GM23338 (cell line): Measurements from ENCODE around the gene NLN. TPM values are rescaled to one million over a fixed set of nuclear protein-coding genes. Genes with fewer than 3 reads are reported as not detected.

Experiments
- ATAC-seq: fragments of 200-7000 bp; cut with Tn5 transposase; 3 replicates; pipeline ENCODE4 v1.9.1; 2020
- DNase-seq: peaks from one replicate; pipeline ENCODE4 v3.0.0-alpha.2; 2015; ENCODE audit warnings: low spot score
- H2AFZ ChIP-seq: fragments of 200-600 bp; sonication (generic); 2 replicates; pipeline ENCODE4 v1.8.0; 2016; ENCODE audit warnings: antibody characterized with exemption, mild to moderate bottlenecking, moderate library complexity
- H3F3A ChIP-seq: fragments of 200-600 bp; sonication (generic); replicated peaks from 2 replicates; pipeline ENCODE4 v1.8.0; 2017; ENCODE audit warnings: antibody characterized with exemption, mixed run types, low read depth
- H3K27ac ChIP-seq: fragments of 200-600 bp; sonication (generic); 2 replicates; pipeline ENCODE4 v1.6.1; 2016; ENCODE audit warnings: low read depth
- H3K27me3 ChIP-seq: fragments of 200-600 bp; sonication (generic); 2 replicates; pipeline ENCODE4 v1.8.0; 2016; ENCODE audit warnings: mild to moderate bottlenecking, mixed run types, moderate library complexity; ENCODE audit not compliant: insufficient read depth
- H3K36me3 ChIP-seq: fragments of 200-600 bp; sonication (generic); 2 replicates; pipeline ENCODE4 v1.8.0; 2016; ENCODE audit warnings: mild to moderate bottlenecking; ENCODE audit not compliant: insufficient read depth
- H3K4me1 ChIP-seq: fragments of 200-600 bp; sonication (generic); 2 replicates; pipeline ENCODE4 v1.8.0; 2016; ENCODE audit warnings: mild to moderate bottlenecking, moderate library complexity; ENCODE audit not compliant: insufficient read depth
- H3K4me2 ChIP-seq: fragments of 200-600 bp; sonication (generic); 2 replicates; pipeline ENCODE4 v1.7.1; 2017; ENCODE audit warnings: mixed run types
- H3K4me3 ChIP-seq: fragments of 200-600 bp; sonication (generic); 2 replicates; pipeline ENCODE4 v1.6.1; 2016; ENCODE audit warnings: mixed run types
- H3K79me2 ChIP-seq: fragments of 200-600 bp; sonication (generic); replicated peaks from 2 replicates; pipeline ENCODE4 v1.8.0; 2017; ENCODE audit warnings: mild to moderate bottlenecking; ENCODE audit not compliant: insufficient read depth
- H3K9me2 ChIP-seq: fragments of 200-600 bp; sonication (generic); 2 replicates; pipeline ENCODE4 v1.8.0; 2017; ENCODE audit not compliant: insufficient read depth
- H4K20me1 ChIP-seq: fragments of 200-600 bp; sonication (generic); replicated peaks from 2 replicates; pipeline ENCODE4 v1.8.0; 2017; ENCODE audit warnings: mild to moderate bottlenecking; ENCODE audit not compliant: insufficient read depth
- H3K27ac Mint-ChIP-seq: 2 replicates; pipeline ENCODE4 v1.8.0; 2020; ENCODE audit warnings: inconsistent platforms, mild to moderate bottlenecking, moderate library complexity, mixed read lengths
- H3K27me3 Mint-ChIP-seq: 3 replicates; pipeline ENCODE4 v1.8.0; 2022; ENCODE audit warnings: low read depth, mild to moderate bottlenecking, moderate library complexity, mixed read lengths, inconsistent platforms; ENCODE audit not compliant: insufficient read depth, poor library complexity
- H3K36me3 Mint-ChIP-seq: 3 replicates; pipeline ENCODE4 v1.8.0; 2021; ENCODE audit warnings: low read depth, mild to moderate bottlenecking, inconsistent platforms, moderate library complexity, mixed read lengths
- H3K4me1 Mint-ChIP-seq: 3 replicates; pipeline ENCODE4 v1.8.0; 2020; ENCODE audit warnings: mild to moderate bottlenecking, inconsistent platforms, mixed read lengths
- H3K4me3 Mint-ChIP-seq: 3 replicates; pipeline ENCODE4 v1.8.0; 2021; ENCODE audit warnings: moderate library complexity, mild to moderate bottlenecking, inconsistent platforms, mixed read lengths
- H3K9me3 Mint-ChIP-seq: 3 replicates; pipeline ENCODE4 v1.8.0; 2020; ENCODE audit warnings: moderate library complexity, mild to moderate bottlenecking, inconsistent platforms, mixed read lengths
- CREB1 ChIP-seq: fragments of 250-450 bp; sonication (Bioruptor Pico); IDR thresholded peaks from 2 replicates; pipeline ENCODE4 v1.5.0; 2020; ENCODE audit warnings: low read depth, mild to moderate bottlenecking, moderate library complexity
- ETS1 ChIP-seq: IDR thresholded peaks from 2 replicates; pipeline ENCODE4 v1.6.1; 2016; ENCODE audit warnings: antibody characterized with exemption
- EZH2 ChIP-seq: fragments of 200-600 bp; sonication (generic); IDR thresholded peaks from one replicate; pipeline ENCODE4 v1.8.0; 2017; ENCODE audit warnings: antibody characterized with exemption, mild to moderate bottlenecking, low read depth; ENCODE audit not compliant: unreplicated experiment
- EZH2phosphoT487 ChIP-seq: fragments of 200-600 bp; sonication (generic); IDR thresholded peaks from one replicate; pipeline ENCODE4 v1.8.1; 2018; ENCODE audit warnings: antibody characterized with exemption; ENCODE audit not compliant: unreplicated experiment
- JUNB ChIP-seq: IDR thresholded peaks from one replicate; pipeline ENCODE4 v1.6.1; 2016; ENCODE audit warnings: antibody characterized with exemption; ENCODE audit not compliant: unreplicated experiment
- NANOG ChIP-seq: IDR thresholded peaks from 2 replicates; pipeline ENCODE4 v1.6.1; 2016; ENCODE audit warnings: antibody characterized with exemption, borderline replicate concordance
- POLR2AphosphoS5 ChIP-seq: IDR thresholded peaks from 2 replicates; pipeline ENCODE4 v1.6.1; 2016; ENCODE audit warnings: antibody characterized with exemption, low read depth
- STAT1 ChIP-seq: IDR thresholded peaks from one replicate; pipeline ENCODE4 v1.6.1; 2016; ENCODE audit warnings: antibody characterized with exemption; ENCODE audit not compliant: unreplicated experiment
- ZNF331 ChIP-seq: fragments of 250-450 bp; sonication (Bioruptor Pico); IDR thresholded peaks from 2 replicates; pipeline ENCODE4 v1.5.0; 2020; ENCODE audit warnings: low read depth, mild to moderate bottlenecking, moderate library complexity
- ZNF462 ChIP-seq: fragments of 250-450 bp; sonication (Bioruptor Pico); IDR thresholded peaks from 2 replicates; pipeline ENCODE4 v1.5.0; 2020; ENCODE audit warnings: mild to moderate bottlenecking, moderate library complexity
- polyA plus RNA-seq: library from polyadenylated mRNA; unstranded; fragments of >200 nt; fragmentation: Nextera tagmentation; extraction: Ambion mirVana; gene quantifications from 2 replicates; pipeline ENCODE4 v1.2.1, GENCODE V29; 2016
- total RNA-seq: library from RNA; depleted of rRNA; stranded (reverse); fragments of >200 nt; shearing (Covaris generic); gene quantifications from 2 replicates; pipeline ENCODE4 v1.2.3, GENCODE V29; 2014
- TF ChIP-seq, protein P1 (sequence below): IDR thresholded peaks from one replicate; pipeline ENCODE4 v1.6.1; 2018; ENCODE audit warnings: antibody characterized with exemption; ENCODE audit not compliant: unreplicated experiment
- TF ChIP-seq, protein P2 (sequence below), 2 experiments: fragments of 200-600 bp in 1 of 2; sonication (generic) in 1 of 2; conservative IDR thresholded peaks; 2 replicates each; pipeline versions ENCODE4 v1.5.1 to v1.6.1; 2016 to 2017; ENCODE audit warnings: antibody characterized with exemption in 2 of 2, low read depth in 2 of 2, mild to moderate bottlenecking in 2 of 2, moderate library complexity in 1 of 2

Gene NLN
- total and polyA plus RNA-seq, 2 experiments from 2014 or later = 56.4 to 168 TPM

DNA sequence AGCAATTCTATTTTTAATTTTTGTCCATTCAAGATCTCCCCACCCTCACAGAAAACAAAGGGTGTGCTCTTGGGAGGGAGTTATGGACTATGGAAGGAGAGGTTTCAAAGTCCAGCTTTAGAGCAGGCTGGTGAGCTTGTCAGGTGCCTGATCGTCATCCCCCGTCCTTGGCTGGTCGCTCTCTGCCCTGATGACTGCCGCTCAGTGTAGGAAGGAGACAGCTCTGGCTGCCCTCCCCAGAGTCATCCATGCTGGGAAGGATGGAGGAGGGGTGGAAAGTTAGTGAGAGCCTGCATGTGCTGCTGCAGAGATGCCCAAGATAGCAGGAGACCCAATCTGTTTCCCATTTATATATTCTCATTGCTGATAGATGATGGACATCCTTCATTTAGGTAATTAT is 96.6 kb downstream of the NLN start (continued):
- TF ChIP-seq EZH2phosphoT487 = no peak

GRCh38 chr5:65819215-65819904 is 97.4 kb downstream of the NLN start:
- no peak overlapping the region for H3K4me2 ChIP-seq

More at GRCh38 chr5:65819215-65819904, 97.4 kb downstream of the NLN start:
- Histone ChIP-seq H3F3A (no peaks in the 10 kb centered on the region), H3K4me1 (peaks cover 9% of the 10 kb centered on the region; the same call in 1 of the 2 replicates), H3K36me3 (peaks cover 16% of the 10 kb centered on the region; the same call in 1 of the 2 replicates), H3K27ac (no peak overlapping the region), H3K9me2 (no peaks in the 10 kb centered on the region), H4K20me1 (peaks cover 3% of the 10 kb centered on the region; the same call in 1 of the 2 replicates), H3K79me2 (no peaks in the 10 kb centered on the region), H3K27me3 (no peaks in the 10 kb centered on the region), H2AFZ (no peak overlapping the region), H3K4me3 (no peak overlapping the region)
- no peak for DNase-seq
- no peaks in the 10 kb centered on the region for H3K9me3 Mint-ChIP-seq
- ATAC-seq = no peak
- no peak overlapping the region for H3K27ac Mint-ChIP-seq
- peaks cover 45% of the 10 kb centered on the region for H3K36me3 Mint-ChIP-seq
- TF ChIP-seq STAT1 (no peak), EZH2 (no peak), CREB1 (CRISPR knock-in tag) (no peak), POLR2AphosphoS5 (no peak), EZH2phosphoT487 (no peak), JUNB (no peak), ZNF462 (CRISPR knock-in tag) (no peak), NANOG (no peak), ZNF331 (CRISPR knock-in tag) (no peak), ETS1 (no peak)
- TF ChIP-seq, protein P1, sequence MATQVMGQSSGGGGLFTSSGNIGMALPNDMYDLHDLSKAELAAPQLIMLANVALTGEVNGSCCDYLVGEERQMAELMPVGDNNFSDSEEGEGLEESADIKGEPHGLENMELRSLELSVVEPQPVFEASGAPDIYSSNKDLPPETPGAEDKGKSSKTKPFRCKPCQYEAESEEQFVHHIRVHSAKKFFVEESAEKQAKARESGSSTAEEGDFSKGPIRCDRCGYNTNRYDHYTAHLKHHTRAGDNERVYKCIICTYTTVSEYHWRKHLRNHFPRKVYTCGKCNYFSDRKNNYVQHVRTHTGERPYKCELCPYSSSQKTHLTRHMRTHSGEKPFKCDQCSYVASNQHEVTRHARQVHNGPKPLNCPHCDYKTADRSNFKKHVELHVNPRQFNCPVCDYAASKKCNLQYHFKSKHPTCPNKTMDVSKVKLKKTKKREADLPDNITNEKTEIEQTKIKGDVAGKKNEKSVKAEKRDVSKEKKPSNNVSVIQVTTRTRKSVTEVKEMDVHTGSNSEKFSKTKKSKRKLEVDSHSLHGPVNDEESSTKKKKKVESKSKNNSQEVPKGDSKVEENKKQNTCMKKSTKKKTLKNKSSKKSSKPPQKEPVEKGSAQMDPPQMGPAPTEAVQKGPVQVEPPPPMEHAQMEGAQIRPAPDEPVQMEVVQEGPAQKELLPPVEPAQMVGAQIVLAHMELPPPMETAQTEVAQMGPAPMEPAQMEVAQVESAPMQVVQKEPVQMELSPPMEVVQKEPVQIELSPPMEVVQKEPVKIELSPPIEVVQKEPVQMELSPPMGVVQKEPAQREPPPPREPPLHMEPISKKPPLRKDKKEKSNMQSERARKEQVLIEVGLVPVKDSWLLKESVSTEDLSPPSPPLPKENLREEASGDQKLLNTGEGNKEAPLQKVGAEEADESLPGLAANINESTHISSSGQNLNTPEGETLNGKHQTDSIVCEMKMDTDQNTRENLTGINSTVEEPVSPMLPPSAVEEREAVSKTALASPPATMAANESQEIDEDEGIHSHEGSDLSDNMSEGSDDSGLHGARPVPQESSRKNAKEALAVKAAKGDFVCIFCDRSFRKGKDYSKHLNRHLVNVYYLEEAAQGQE = no peak
- TF ChIP-seq, protein P2, sequence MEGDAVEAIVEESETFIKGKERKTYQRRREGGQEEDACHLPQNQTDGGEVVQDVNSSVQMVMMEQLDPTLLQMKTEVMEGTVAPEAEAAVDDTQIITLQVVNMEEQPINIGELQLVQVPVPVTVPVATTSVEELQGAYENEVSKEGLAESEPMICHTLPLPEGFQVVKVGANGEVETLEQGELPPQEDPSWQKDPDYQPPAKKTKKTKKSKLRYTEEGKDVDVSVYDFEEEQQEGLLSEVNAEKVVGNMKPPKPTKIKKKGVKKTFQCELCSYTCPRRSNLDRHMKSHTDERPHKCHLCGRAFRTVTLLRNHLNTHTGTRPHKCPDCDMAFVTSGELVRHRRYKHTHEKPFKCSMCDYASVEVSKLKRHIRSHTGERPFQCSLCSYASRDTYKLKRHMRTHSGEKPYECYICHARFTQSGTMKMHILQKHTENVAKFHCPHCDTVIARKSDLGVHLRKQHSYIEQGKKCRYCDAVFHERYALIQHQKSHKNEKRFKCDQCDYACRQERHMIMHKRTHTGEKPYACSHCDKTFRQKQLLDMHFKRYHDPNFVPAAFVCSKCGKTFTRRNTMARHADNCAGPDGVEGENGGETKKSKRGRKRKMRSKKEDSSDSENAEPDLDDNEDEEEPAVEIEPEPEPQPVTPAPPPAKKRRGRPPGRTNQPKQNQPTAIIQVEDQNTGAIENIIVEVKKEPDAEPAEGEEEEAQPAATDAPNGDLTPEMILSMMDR (conservative IDR thresholded peaks at IDR 0.05; ENCODE audit: low read depth in 2 of 2) = no peak
- H3K4me1 Mint-ChIP-seq = peaks cover 20% of the 10 kb centered on the region
- H3K27me3 Mint-ChIP-seq = peaks cover 1% of the 10 kb centered on the region
- no peak overlapping the region for H3K4me3 Mint-ChIP-seq
